Naive thymus-derived CD4-positive, alpha-beta T cell (primary cell): Measurements from ENCODE around the gene PACSIN3. TPM values are rescaled to one million over a fixed set of nuclear protein-coding genes. Genes with fewer than 3 reads are reported as not detected.

Experiments used
- ATAC-seq: fragments of 150-1000 bp; cut with Tn5 transposase; 2 replicates; pipeline ENCODE4 v1.10.0; 2021; ENCODE audit warnings: mild to moderate bottlenecking, moderate library complexity
- CTCF ChIA-PET: fragments of 350-600 bp; sonication (Branson Sonifier 250); formaldehyde crosslinking; loops from one replicate; lab custom pipeline; 2021; ENCODE audit warnings: antibody characterized with exemption; lab: Charles Lee
- POLR2A ChIA-PET: fragments of 350-600 bp; sonication (Branson Sonifier 250); formaldehyde crosslinking; loops from one replicate; lab custom pipeline; 2021; ENCODE audit warnings: antibody characterized with exemption, inconsistent platforms; lab: Charles Lee
- DNase-seq, 9 donors: peaks; one replicate each; pipeline versions ENCODE4 v3.0.0 to v3.0.0-alpha.2; 2020 to 2022; ENCODE audit warnings: mixed read lengths in 1 of 9
- H3K27ac ChIP-seq: one replicate; pipeline ENCODE4 v1.7.0; 2013; ENCODE audit warnings: mild to moderate bottlenecking, low read depth, low read length, moderate library complexity
- H3K27me3 ChIP-seq, 2 donors: one replicate each; pipeline ENCODE4 v1.7.0; 2013; ENCODE audit warnings: low read length in 2 of 2, mild to moderate bottlenecking in 2 of 2, moderate library complexity in 2 of 2; ENCODE audit not compliant: control insufficient read depth in 2 of 2, insufficient read depth in 2 of 2
- H3K36me3 ChIP-seq, 3 experiments: 1 replicate in 2 of 3; 2 replicates in 1 of 3; pipeline ENCODE4 v1.7.0; 2013; ENCODE audit warnings: low read length in 3 of 3, mild to moderate bottlenecking in 3 of 3, moderate library complexity in 1 of 3; ENCODE audit not compliant: insufficient read depth in 3 of 3, control insufficient read depth in 2 of 3
- H3K4me1 ChIP-seq, 2 donors: one replicate each; pipeline ENCODE4 v1.7.0; 2013; ENCODE audit warnings: low read length in 2 of 2, mild to moderate bottlenecking in 2 of 2, moderate library complexity in 1 of 2; ENCODE audit not compliant: control insufficient read depth in 2 of 2, insufficient read depth in 2 of 2
- H3K4me3 ChIP-seq: 2 replicates; pipeline ENCODE4 v1.7.0; 2013; ENCODE audit warnings: mild to moderate bottlenecking, low read length
- H3K9me3 ChIP-seq, 3 experiments: 1 replicate in 2 of 3; 2 replicates in 1 of 3; pipeline ENCODE4 v1.7.0; 2013; ENCODE audit warnings: low read length in 3 of 3; ENCODE audit not compliant: control insufficient read depth in 2 of 3
- H3K27ac Mint-ChIP-seq, 9 donors: one replicate each; pipeline ENCODE4 v1.8.0; 2020 to 2022; ENCODE audit warnings: mixed read lengths in 9 of 9, mild to moderate bottlenecking in 8 of 9, moderate library complexity in 5 of 9, inconsistent platforms in 2 of 9
- H3K27me3 Mint-ChIP-seq, 5 donors: one replicate each; pipeline ENCODE4 v1.8.0; 2021 to 2022; ENCODE audit warnings: mixed read lengths in 5 of 5, mild to moderate bottlenecking in 1 of 5
- H3K36me3 Mint-ChIP-seq, 5 donors: one replicate each; pipeline ENCODE4 v1.8.0; 2020 to 2022; ENCODE audit warnings: mixed read lengths in 5 of 5, mild to moderate bottlenecking in 3 of 5, inconsistent platforms in 1 of 5
- H3K4me1 Mint-ChIP-seq, 7 donors: one replicate each; pipeline ENCODE4 v1.8.0; 2020 to 2022; ENCODE audit warnings: mixed read lengths in 7 of 7, mild to moderate bottlenecking in 3 of 7, inconsistent platforms in 1 of 7
- H3K4me3 Mint-ChIP-seq, 10 donors: one replicate each; pipeline ENCODE4 v1.8.0; 2020 to 2022; ENCODE audit warnings: mild to moderate bottlenecking in 10 of 10, mixed read lengths in 10 of 10, moderate library complexity in 6 of 10, inconsistent platforms in 2 of 10
- H3K9me3 Mint-ChIP-seq, 11 donors: one replicate each; pipeline ENCODE4 v1.8.0; 2020 to 2022; ENCODE audit warnings: mixed read lengths in 11 of 11, mild to moderate bottlenecking in 4 of 11, inconsistent platforms in 1 of 11, moderate library complexity in 1 of 11
- intact Hi-C, 2 donors: fragments of 100-400 bp; cut with micrococcal nuclease; formaldehyde crosslinking; loops; one replicate each; pipeline ENCODE4 v1.15.1; 2023
- polyA plus RNA-seq, 2 donors: library from polyadenylated mRNA; unstranded; fragments of 300-500 nt; fragmentation: Illumina TruSeq; gene quantifications; one replicate each; pipeline ENCODE4 v1.2.3, GENCODE V29; 2021
- total RNA-seq, 6 experiments: library from RNA in 5 of 6; stranded (reverse) in 5 of 6; gene quantifications; 1 replicate in 5 of 6; 2 replicates in 1 of 6; pipeline ENCODE4 v1.2.3 and lab custom pipeline; 2021 to 2026

PACSIN3 gene
- total and polyA plus RNA-seq, 7 experiments from 2014 or later = 0.34 to 4.3 (median 0.82) TPM; not detected in 4

- Histone ChIP-seq H3K36me3 (peaks cover 0 to 3% (median 0%) of the 10 kb centered on the region in 3 experiments), H3K9me3 (no peaks in the 10 kb centered on the region), H3K4me3 (no peak overlapping the region), H3K27ac (no peak overlapping the region), H3K4me1 (peaks cover 25 to 46% of the 10 kb centered on the region in 2 donors), H3K27me3 (no peaks in the 10 kb centered on the region)
- Mint-ChIP-seq H3K4me1 (peaks cover 23 to 49% (median 36%) of the 10 kb centered on the region in 7 donors), H3K27me3 (no peaks in the 10 kb centered on the region), H3K4me3 (no peak overlapping the region), H3K9me3 (no peaks in the 10 kb centered on the region), H3K36me3 (no peaks in the 10 kb centered on the region), H3K27ac (no peak overlapping the region)
- DNase-seq (no peak), ATAC-seq (no peak)
- ChIA-PET POLR2A (interaction anchor here (0.7 kb wide), 1 partner anchor 78 kb away, joined by 3 read pairs; no protein-coding TSS in a partner anchor), CTCF (interaction anchor here (0.6 to 1.7 kb wide), 2 partner anchors 266 to 532 kb away, joined by 3 to 6 read pairs; no protein-coding TSS in a partner anchor)
- intact Hi-C loops = no loop called here
Measured at GRCh38 chr11:47156951-47157350, 29.3 kb downstream of the PACSIN3 start.

- no peaks in the 10 kb centered on the region for H3K9me3 ChIP-seq
Measured at GRCh38 chr11:47156333-47156732, 29.9 kb downstream of the PACSIN3 start.

GRCh38 chr11:47155879-47156278 lies 30.4 kb downstream of the PACSIN3 start:
- Histone ChIP-seq H3K4me1 (peaks cover 25 to 40% of the 10 kb centered on the region in 2 donors), H3K36me3 (no peaks in the 10 kb centered on the region), H3K27me3 (no peaks in the 10 kb centered on the region), H3K27ac (peak overlapping the region; percentile 12), H3K4me3 (no peak overlapping the region), H3K9me3 (no peaks in the 10 kb centered on the region)
- peaks cover 23 to 51% (median 36%) of the 10 kb centered on the region in 7 donors for H3K4me1 Mint-ChIP-seq
- no peak for ATAC-seq
- ChIA-PET CTCF (interaction anchor here (4.1 kb wide), 1 partner anchor 263 kb away, joined by 34 read pairs; no protein-coding TSS in a partner anchor), POLR2A (interaction anchor here (0.8 to 1.6 kb wide), 3 partner anchors 12 to 219 kb away, joined by 3 to 6 read pairs (median 4); partner anchors contain the start of genes CSTPP1 and DDB2)
- intact Hi-C loops = loop anchor here in 1 of 2 donors (1.0 kb wide), 1 partner anchor 220 kb away; the partner anchor contains the start of gene CSTPP1
- DNase-seq = no peak
- peak overlapping the region in 7 of 10 donors; percentile 78 to 90 (median 82) for H3K4me3 Mint-ChIP-seq
- H3K36me3 Mint-ChIP-seq = no peaks in the 10 kb centered on the region
- no peaks in the 10 kb centered on the region for H3K9me3 Mint-ChIP-seq
- H3K27me3 Mint-ChIP-seq = no peaks in the 10 kb centered on the region
- peak overlapping the region in 8 of 9 donors; percentile 88 to 97 (median 94) for H3K27ac Mint-ChIP-seq

More at GRCh38 chr11:47156333-47156732, 29.9 kb downstream of the PACSIN3 start:
- Histone ChIP-seq H3K4me1 (peaks cover 25 to 44% of the 10 kb centered on the region in 2 donors), H3K36me3 (no peaks in the 10 kb centered on the region), H3K4me3 (no peak overlapping the region), H3K27me3 (no peaks in the 10 kb centered on the region), H3K27ac (no peak overlapping the region)
- Mint-ChIP-seq H3K9me3 (no peaks in the 10 kb centered on the region), H3K4me3 (no peak overlapping the region), H3K4me1 (peaks cover 23 to 54% (median 36%) of the 10 kb centered on the region in 7 donors), H3K36me3 (no peaks in the 10 kb centered on the region), H3K27ac (peak overlapping the region in 5 of 9 donors; percentile 4 to 92 (median 44)), H3K27me3 (no peaks in the 10 kb centered on the region)
- DNase-seq (no peak), ATAC-seq (no peak)
- POLR2A ChIA-PET = interaction anchor here (0.7 to 1.1 kb wide), 2 partner anchors 12 to 78 kb away, joined by 3 to 4 read pairs; no protein-coding TSS in a partner anchor
- CTCF ChIA-PET = interaction anchor here (1.7 to 4.1 kb wide), 2 partner anchors 264 to 265 kb away, joined by 6 to 34 read pairs; no protein-coding TSS in a partner anchor
- intact Hi-C loops = no loop called here

GRCh38 chr11:47154616-47155570 lies 31.3 kb downstream of the PACSIN3 start:
- H3K4me3 ChIP-seq = peak overlapping the region; percentile 25
- ChIA-PET CTCF (interaction anchor here (0.7 to 4.1 kb wide), 8 partner anchors 8 to 268 kb away, joined by 3 to 34 read pairs (median 6); partner anchors contain the start of gene CSTPP1), POLR2A (interaction anchor here (0.5 to 1.7 kb wide), 9 partner anchors 8 to 822 kb away, joined by 3 to 6 read pairs (median 4); partner anchors contain the start of genes CSTPP1 and DDB2)
- no peaks in the 10 kb centered on the region for H3K36me3 Mint-ChIP-seq
- H3K27me3 ChIP-seq = no peaks in the 10 kb centered on the region
- H3K27me3 Mint-ChIP-seq = no peaks in the 10 kb centered on the region
- H3K36me3 ChIP-seq = no peaks in the 10 kb centered on the region
- peaks cover 23 to 50% (median 36%) of the 10 kb centered on the region in 7 donors for H3K4me1 Mint-ChIP-seq
- intact Hi-C loops = loop anchor here in 1 of 2 donors (1.0 kb wide), 1 partner anchor 219 kb away; the partner anchor contains the start of gene CSTPP1
- H3K9me3 Mint-ChIP-seq = no peaks in the 10 kb centered on the region
- ATAC-seq = peak; percentile 78
- H3K4me1 ChIP-seq = peaks cover 25 to 40% of the 10 kb centered on the region in 2 donors
- peak overlapping the region; percentile 26 to 97 (median 94) for H3K27ac Mint-ChIP-seq
- peak overlapping the region; percentile 40 for H3K27ac ChIP-seq
- no peaks in the 10 kb centered on the region for H3K9me3 ChIP-seq
- H3K4me3 Mint-ChIP-seq = peak overlapping the region; percentile 60 to 90 (median 82)
- peak in 6 of 9 donors; percentile 49 to 61 (median 59) for DNase-seq

- Histone ChIP-seq H3K9me3 (no peaks in the 10 kb centered on the region), H3K27ac (peak overlapping the region; percentile 21), H3K36me3 (no peaks in the 10 kb centered on the region), H3K27me3 (no peaks in the 10 kb centered on the region), H3K4me1 (peaks cover 25 to 40% of the 10 kb centered on the region in 2 donors), H3K4me3 (peak overlapping the region; percentile 10)
- Mint-ChIP-seq H3K27ac (peak overlapping the region in 8 of 9 donors; percentile 81 to 97 (median 90)), H3K9me3 (no peaks in the 10 kb centered on the region), H3K4me3 (peak overlapping the region in 9 of 10 donors; percentile 60 to 84 (median 77)), H3K36me3 (peaks cover 0 to 4% (median 0%) of the 10 kb centered on the region in 5 donors), H3K4me1 (peaks cover 23 to 50% (median 36%) of the 10 kb centered on the region in 7 donors), H3K27me3 (no peaks in the 10 kb centered on the region)
- ChIA-PET CTCF (interaction anchor here (0.6 to 4.1 kb wide), 17 partner anchors 8 to 542 kb away, joined by 3 to 34 read pairs (median 4); partner anchors contain the start of gene CSTPP1), POLR2A (interaction anchor here (0.8 to 1.5 kb wide), 5 partner anchors 10 to 236 kb away, joined by 3 to 7 read pairs (median 5); partner anchors contain the start of genes CSTPP1 and DDB2)
- intact Hi-C loops = loop anchor here (1.0 kb wide), 5 partner anchors 8 to 264 kb away; partner anchors contain the start of gene ARFGAP2 (in 1 of the 2)
- DNase-seq (peak; percentile 34 to 64 (median 52)), ATAC-seq (peak; percentile 80)
Measured at GRCh38 chr11:47152953-47153950, 33.0 kb downstream of the PACSIN3 start.
